GM20000 (cell line): Measurements from ENCODE around the gene IGIP.

Experiments
- DNase-seq: peaks from one replicate; pipeline ENCODE4 v3.0.0; 2012; ENCODE audit warnings: low spot score
- CTCF ChIP-seq: IDR thresholded peaks from 2 replicates; pipeline ENCODE4 v1.5.1; 2012; ENCODE audit warnings: mild to moderate bottlenecking, control low read depth; ENCODE audit errors: extremely low read depth, missing control alignments

IGIP gene

GRCh38 chr5:140131967-140132409 lies 6.3 kb downstream of the IGIP start:
- no peak for DNase-seq
- TF ChIP-seq CTCF: no peak

GRCh38 chr5:140133514-140134167 lies 7.9 kb downstream of the IGIP start:
- TF ChIP-seq CTCF: no peak

GRCh38 chr5:140134277-140134935 lies 8.7 kb downstream of the IGIP start:
- no peak for DNase-seq
- no peak for TF ChIP-seq CTCF

More at GRCh38 chr5:140133514-140134167, 7.9 kb downstream of the IGIP start:
- no peak for DNase-seq

GRCh38 chr5:140135127-140135526 lies 9.4 kb downstream of the IGIP start:
- no peak for DNase-seq
- no peak for TF ChIP-seq CTCF

- no peak for DNase-seq
- no peak for TF ChIP-seq CTCF
These were observed 10.9 kb downstream of the IGIP start for GRCh38 chr5:140136624-140137023.

GRCh38 chr5:140140435-140140834 lies 14.7 kb downstream of the IGIP start:
- no peak for DNase-seq
- TF ChIP-seq CTCF: no peak

GRCh38 chr5:140141241-140141640 lies 15.5 kb downstream of the IGIP start:
- DNase-seq: no peak
- no peak for TF ChIP-seq CTCF
